NCI-H510A (cell line): Measurements from ENCODE around the gene DVL1.
"Not testable (repeated sequence)": the region's sequence is repeated elsewhere in the genome, so short reads cannot be mapped to it uniquely, and the experiment has no call there.

Source experiments
- DNase-seq: peaks from one replicate; lab custom pipeline; 2025; lab: John Stamatoyannopoulos, UW

The DVL1 gene

DNA sequence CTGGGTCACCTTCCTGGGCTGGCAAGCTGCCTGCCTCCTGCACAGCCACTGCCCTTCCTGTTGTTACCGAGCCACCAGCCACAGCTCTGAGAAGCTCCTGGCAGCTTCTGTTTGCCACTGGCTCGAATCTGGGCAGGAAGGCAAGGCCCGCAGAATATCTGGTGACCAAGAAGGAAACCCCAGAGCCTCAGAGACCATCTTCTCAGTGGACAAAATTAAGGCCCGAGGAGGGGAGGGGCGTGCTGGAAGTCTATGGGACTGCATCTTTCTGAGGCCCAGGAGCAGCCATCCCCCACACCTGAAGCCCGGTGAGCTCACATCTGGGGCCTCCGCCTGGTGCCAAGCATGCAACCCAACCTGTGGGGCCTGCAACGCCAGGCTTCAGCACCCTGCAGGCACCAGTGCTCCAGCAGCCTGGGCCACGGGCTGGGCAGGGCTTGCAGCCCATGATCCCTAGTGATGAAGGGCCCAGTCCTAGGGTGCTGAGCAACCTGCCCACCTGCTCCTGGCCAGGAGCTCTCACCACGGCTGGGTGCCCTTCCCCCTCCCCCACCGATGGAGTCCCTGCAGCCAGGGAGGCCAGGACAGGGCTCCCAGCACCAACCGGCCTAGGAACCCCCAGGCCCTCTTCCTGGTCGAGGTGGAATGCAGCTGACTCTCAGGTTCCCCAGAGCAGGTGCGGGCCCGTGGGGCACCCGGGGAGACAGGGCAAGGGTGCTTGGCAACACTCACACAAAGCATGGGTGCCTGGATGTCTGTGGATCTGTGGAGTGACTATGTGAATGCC, 23.7 kb downstream of the DVL1 start:
- DNase-seq: no peak

DNA sequence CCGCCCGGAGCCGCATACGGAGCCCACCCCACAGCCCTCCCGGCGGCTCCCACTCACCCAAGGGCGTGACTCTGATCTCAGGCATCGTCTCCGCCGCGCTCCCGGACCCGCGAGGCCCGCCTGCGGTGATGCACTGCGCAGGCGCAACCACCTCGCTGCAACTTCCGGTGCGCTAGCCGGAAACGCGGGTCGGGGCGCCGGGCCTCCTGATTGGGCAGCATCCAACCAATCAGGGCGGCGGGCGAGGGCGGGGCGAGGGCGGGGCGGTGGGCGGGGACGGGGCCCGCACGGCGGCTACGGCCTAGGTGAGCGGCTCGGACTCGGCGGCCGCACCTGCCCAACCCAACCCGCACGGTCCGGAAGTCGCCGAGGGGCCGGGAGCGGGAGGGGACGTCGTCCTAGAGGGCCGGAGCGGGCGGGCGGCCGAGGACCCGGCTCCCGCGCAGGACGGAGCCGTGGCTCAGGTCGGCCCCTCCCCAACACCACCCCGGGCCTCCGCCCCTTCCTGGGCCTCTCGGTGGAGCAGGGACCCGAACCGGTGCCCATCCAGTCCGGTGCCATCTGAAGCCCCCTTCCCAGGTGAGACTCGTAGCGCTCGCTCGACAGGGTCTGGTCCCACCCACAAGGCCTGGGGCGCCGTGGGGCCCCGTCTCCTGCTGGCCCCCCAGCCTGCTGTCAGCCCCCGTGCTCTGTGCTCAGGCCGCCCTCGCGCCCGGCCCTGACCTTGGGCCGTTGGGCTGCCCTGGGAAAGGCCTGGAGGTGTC, 24.5 kb downstream of the DVL1 start, which contains the start of the genes CPTP and INTS11:
TSS of gene CPTP (plus strand) at position 279 of the 764 bp plus-strand sequence. CDS start 2,109 bp downstream, outside the sequence.
TSS of gene INTS11 (minus strand) at position 137 of the 764 bp plus-strand sequence. CDS start at position 85, 52 bp downstream.
- peak; percentile 98 for DNase-seq

DNA sequence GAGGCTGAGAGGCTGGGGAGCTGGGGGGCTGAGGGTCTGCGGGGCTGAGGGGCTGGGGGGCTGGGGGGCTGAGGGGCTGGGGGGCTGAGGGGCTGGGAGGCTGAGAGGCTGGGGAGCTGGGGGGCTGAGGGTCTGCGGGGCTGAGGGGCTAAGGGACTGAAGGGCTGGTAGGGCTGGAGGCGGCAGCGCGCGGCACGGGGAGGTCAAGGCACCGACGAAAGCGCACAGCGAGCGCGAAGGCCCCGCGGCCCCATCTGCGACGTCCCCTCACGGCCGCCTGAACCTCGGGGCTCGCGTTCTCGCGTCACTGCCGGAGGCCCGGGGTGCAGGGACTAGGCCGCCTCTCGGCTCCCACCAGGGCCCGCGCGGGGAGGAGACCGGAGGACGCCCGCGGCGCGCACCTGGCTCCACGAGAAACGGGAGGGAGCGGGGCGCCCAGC, 25.1 kb downstream of the DVL1 start:
- DNase-seq: no peak

DNA sequence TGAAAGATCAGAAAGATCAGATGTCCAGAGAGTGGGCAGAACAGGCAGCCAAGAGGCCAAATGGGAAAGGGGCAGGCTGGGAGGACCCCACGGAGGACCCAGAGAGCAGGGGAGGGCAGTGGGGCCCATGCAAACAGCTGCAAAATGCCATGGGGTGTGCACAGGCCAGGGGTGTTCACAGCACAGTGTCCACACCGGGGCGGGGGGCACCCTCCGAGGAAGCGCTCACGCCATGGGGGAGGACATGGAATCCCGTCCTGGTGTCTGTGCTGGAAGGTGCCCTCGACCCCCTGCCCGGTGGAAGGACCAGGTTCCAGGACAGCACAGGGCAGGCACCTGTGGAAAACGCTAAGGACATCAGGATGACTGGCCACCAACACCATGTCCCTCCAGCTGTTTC, 26.3 kb downstream of the DVL1 start:
- DNase-seq: no peak

DNA sequence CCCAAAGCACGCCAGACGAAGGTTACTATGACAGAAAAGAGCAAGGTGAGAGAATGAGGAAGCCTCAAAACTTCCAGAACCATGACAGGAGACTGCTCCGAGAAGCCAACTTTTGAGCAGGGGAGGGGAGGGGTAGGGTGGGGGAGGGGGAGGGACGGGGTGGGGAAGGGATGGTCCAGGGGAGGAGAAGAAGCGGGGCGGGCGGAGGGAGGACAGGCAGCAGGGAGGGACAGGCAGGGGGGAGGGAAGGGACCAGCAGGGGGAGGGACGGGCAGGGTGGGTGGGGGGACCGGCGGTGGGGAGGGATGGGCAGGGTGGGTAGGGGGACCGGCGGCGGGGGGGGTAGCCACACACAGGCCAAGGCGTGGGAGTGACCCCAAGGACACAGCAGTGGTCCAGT, 26.8 kb downstream of the DVL1 start:
- DNase-seq: no peak

DNA sequence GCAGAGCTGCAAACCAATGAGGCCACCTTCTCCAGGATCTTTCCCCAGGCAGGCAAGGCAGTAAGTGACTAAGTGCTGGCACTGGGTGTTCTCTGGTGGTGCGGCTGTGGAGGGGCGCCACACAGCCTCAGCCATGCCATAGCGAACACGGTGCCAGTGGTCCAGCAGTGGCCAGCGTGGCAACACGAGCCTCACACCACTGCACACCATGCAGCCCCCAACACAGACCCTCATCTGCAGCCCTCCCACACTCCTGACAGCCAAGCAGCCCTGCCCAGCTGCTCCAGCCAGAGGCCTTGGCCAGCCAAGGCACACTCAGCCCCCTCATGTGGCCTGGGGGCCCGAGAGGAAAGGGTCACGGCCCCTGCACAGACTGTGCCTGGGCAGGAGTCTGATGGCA, 27.7 kb downstream of the DVL1 start:
- DNase-seq: no peak

DNA sequence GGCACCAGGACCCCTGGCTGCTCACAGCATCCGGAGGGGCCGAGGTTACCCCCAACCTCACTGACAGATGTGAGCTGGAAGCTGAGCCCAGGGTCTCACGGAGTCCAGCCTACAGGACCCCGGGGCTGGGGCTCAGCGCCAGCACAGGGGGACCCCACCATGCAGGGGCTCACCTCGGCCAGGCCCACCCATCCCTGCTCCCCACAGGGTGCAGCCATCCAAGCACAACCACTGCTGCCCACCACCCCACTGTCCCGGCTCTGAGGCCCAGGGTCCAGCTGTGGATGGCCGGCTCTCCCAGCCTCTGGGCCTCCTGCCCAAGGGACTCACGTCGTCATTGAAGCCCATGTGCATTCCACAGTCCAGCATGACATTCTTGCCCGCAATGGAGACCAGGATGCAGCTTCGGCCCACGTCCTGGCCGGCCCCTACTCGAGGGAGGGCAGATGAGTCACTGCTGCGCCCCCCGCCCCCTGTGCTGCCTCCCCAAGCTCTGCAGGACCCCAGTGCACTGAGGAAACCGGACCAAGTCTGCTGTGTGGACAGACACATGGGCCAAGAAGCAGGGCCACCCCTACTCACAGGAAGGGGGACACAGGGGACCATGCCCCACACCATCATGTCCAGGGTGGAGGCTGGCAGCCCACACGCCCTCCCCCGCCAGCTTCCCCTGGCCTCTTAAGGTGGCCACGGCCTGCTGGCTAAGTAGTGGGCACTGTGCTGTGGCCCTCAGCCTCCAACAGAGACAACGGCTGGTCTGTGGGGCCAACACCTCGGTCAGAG, 28.4 kb downstream of the DVL1 start:
- DNase-seq: no peak

DNA sequence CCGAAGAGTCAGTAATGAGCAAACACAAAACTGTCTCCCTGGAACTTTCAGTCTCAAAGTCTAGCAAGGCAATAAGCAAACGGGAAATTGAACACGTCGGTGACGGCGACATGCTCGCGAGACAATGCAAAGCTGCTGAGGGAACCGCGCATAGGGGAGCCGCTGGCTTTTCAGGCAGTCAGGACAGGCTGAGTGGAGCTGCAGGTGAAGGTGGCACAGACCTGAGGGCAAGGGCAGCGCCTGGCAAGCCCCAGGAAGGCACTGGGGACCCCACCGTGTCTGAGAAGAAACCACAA, 29.6 kb downstream of the DVL1 start:
- DNase-seq: no peak

DNA sequence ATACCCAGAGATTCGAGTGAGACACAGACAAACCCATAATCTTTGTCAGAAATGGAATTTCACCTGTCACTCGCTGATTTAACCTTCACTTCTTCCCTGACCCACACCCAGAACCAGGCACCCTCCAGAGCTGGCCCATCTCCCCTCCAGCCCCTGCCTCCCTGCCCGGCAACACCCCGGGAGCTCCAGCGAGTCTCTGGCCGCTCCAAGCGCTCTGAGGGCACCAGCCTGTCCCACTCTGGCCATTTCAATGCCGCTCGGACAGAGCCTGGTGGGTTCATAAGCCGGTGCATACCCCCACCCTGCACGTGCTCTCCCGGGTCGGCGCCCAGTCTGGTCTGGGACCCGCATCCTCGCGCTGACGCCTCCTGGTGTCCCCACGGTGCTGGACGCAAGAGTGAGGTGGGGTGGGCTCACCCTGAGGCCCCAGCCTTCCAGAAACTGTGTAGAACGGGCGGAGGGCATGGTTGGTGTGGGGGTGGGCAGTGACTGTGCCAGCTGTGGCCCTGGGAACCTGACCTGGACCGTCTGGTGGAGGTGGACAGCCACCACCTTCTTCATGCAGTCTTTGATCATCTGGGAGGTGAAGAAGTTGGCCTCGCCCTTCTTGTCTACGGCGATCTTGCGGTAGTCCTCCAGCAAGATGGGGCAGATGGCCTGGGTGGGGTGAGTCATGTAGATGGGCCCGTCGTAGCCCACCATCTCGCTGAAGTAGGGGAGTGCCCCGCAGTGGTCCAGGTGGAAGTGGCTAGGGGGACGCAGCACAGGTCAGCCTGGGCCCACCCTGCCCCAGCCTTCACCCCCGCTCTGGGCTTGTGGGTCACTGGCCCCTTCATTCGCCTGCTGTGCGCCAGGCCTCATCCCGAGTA, 30.2 kb downstream of the DVL1 start:
- DNase-seq: no peak

DNA sequence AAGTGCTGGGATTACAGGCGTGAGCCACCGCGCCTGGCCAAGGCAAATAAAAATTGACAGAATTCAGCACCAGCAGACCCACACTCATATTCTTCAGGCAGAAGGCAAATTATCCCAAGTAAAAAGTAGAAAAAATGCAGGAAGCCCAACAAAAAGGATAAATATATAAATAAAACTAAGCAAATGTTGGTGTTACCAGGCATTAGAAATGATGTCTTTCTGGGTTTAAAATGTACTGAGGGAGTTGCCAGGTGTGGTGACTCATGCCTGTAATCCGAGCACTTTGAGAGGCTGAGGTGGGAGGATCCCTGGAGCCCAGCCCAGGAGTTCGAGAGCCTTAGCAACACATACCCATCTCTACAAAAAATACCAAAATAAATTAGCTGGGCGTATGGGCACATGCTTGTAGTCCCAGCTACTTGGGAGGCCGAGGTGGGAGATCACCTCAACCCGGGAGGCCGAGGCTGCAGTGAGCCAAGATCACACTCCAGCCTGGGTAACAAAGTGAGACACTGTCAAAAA, 31.0 kb downstream of the DVL1 start:
- DNase-seq: peak; percentile 80

DNA sequence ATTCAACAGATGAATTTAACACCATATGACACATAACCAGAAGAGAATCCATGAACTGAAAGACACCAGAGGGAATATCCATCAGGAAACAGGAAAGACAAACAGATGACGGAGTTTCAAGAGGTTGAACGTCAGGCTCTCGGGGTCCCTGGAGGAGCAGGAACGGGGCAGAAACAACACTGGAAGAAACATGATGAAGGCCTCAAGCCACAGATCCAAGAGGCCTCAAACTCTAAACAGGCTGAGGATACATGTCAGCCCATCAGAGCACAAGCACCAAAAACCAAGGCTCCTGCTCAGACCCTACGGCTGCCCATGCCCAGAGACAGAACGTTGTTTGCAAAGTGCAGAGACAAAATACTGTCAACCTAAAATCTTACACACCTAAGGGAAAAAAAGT, 31.8 kb downstream of the DVL1 start:
- no peak for DNase-seq

DNA sequence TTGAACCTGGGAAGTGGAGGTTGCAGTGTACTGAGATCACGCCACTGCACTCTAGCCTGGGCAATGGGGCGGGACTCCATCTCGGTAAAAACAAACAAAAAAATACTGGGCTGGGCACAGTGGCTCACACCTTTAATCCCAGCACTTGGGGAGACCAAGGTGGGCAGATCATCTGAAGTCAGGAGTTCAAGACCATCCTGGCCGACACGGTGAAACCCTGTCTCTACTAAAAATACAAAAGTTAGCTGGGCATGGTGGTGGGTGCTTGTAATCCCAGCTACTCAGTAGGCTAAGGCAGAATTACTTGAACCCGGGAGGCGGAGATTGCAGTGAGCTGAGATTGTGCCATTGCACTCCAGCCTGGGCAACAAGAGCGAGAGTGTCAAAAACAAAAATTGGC, 33.0 kb downstream of the DVL1 start:
- DNase-seq: not testable (repeated sequence)

DNA sequence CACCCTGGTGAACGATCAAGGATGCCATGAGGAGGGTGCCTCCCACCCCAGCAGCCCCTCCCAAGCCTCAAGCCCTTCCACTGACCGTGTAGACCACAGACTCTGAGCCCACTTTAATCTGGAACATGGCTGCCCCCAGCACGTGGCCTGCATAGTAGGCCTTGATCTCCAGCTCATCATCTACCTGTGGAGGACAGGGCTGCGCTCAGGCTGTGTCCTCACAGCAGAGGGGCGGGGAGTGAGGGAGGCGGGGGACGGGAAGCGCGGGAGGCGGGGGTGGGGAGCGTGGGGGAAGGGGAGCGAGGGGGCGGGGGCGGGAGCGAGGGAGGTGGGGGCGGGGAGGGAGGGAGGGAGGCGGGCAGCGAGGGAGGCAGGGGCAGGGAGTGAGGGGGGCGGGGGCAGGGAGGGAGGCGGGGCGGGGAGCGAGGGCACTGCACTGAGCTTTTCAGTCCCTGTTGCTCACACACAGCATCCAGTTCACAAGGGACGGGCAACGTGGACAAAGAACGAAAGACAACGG, 33.7 kb downstream of the DVL1 start:
- peak; percentile 98 for DNase-seq

DNA sequence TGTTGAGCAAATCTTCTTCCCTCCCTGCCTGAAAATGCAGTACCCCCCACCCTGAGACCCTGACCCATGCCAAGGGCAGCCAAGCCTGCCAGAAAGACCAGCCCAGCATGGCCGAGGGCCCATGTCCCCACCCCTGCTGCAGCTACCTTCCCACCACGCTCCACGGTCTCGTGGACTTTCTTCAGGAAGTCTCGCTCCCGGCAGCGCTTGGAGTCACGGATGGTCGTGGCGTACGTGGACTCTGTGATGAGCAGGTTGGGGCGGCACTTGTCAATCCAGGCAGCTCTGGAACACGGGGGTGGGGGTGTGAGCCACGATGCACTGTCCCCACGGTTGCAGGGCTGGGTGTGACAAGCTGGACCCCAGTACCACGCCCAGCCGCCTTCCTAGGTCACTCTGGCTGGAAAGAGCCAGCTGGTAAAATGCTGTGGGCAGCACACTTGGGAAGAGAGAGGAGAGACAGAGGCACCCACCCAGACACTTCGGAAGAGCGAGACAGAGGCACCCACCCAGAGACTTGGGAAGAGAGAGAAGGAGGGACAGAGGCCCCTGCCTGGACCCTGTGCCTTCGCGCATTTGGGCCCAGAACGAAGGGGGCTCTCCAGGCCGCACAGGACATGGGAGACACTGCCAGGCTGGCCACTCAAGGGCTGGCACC, 34.4 kb downstream of the DVL1 start:
- no peak for DNase-seq

DNA sequence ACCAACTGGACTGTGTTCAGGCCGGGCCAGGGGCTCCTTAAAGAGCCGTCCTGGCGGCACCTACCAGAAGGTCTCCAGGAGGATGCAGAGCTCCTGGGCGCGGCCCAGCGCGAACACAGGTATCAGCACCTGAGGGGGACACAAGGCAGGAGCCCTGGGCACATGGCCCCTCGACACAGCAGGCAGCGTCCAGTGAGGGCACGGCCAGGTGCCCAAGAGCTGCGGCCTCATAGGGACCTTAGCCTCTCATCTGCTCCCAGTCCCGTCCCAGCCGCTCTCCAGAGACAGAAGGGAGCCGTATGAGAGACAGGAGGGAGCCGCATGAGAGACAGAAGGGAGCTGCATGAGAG, 35.0 kb downstream of the DVL1 start:
- DNase-seq: no peak

DNA sequence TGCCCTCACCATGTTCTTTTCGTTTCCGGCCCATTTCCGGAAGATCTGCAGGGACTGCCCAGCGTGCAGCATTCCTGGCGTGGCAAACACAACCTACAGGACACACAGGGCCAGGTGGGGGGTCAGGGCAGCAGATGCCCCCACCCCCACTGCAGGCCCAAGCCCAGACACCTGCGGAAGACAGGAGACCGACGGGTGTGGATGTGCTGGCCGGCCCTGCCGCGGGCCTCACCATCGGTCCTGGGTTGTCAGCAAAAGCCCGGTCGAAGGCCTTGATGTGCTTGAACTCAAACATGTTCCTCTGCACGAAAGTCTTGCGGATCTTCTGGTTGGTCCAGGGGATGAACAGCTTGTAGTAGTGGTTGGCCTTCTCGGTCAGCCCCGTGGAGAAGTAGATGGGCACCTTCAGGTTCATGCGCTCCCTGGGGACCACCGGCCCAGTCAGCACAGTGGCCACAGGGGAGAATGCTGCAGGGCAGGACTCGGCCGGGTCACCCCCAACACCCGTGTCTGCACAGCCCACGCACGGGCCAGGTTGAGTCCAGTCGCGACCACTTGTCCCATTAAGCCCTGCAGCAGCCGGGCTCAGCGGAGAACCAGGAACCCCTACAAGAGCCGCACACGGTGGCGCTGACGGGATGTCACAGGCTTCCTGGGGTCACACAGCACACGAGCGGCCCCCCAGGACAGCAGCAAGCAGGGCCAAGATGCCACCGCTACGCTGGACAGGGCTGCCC, 35.5 kb downstream of the DVL1 start:
- DNase-seq: no peak

DNA sequence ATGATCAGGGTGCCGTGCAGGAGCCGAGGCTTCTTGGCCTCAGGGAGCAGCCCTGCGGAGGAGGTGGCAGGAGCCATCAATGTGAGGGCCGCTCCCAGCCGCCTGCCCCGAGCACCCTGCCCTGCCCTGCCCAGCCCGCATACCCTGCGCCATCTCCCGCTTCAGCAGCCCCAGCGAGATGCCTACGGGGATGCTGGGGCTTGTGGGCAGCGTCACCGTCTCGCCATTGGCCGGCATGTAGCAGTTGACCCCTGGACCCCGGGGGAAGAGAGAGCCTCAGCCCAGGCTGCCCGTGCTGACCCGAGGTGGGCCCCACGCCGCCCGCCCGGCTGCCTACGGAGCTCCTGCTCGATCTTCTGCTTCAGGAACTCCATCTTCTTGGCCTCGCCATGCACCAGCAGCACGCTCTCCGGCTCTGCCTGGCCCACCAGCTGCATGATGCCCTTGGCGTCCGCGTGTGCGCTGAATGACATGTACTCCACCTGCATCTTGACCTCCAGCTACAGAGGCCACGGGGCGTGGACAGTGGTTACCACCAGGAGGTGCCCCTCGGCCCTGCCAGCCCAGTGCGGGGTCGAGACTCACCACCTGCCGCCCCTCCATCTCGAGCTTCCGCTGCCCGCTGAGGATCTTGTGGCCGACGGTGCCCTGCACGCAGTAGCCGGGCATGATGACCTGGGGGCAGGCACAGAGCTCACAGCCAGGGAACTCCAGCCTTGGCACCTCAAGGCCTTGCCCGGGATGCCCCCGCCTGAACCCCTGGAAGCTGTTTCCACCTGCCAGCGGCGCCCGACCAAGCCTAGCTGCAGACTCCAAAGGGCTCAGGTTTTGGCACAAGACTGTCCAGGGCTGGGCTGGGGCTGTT, 36.5 kb downstream of the DVL1 start:
- DNase-seq: no peak

DNA sequence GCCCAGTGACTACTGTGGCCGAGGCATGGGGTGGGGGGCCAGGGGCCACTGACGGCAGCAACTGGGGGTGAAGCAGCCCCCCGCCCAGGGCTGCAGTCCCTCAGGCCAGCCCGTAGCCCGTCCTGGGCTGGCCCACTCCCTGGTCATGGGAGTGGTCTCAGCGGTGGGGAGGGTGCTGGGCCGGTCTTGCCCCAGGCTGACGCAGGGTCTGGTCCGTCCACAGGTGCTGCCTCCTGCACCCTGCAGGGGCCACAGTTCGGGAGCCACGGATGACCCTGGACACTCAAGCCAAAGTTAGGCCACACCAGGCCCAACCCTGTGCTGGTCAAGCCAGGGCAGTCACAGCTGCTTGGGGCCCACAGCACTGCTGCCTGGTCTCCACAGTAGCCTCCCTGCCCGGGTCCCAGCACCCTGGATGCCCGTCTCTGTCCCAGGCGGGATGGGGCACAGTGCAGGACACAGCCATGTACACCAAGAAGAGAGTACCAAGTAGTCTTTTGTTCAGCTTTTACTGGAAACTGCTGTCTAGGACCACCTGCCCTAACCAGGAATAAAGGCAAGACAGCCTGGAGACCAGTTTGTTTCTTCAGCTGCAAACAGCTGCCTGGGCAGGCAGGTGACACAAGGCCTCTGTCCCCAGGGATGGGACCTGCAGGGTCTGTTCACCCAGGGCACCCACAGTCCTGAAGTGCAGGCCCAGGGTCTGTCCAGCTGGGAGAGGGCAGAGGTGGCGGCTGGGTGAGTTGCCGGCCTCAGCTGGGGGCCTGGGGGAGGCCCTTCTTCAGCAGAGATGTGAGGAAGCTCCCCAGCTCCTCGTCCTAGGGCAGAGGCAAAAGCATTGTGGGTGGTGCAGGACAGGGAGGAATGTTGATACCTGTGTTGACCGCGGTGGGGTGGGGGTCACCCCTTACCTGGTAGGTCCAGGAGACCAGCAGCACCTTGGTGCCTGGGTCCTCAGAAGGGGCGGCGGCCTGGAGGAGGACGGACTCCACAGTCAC, 37.8 kb downstream of the DVL1 start:
- DNase-seq: no peak
